ENCODE data around the gene SCYGR1.

GRCh38 chr2:227428731-227429285, 41.1 kb upstream of the SCYGR1 start:
- TF ChIP-seq CTCF (IDR thresholded peaks at IDR 0.05 in 4 of 5, conservative IDR thresholded peaks at IDR 0.05 in 1 of 5) = no peak
- no peak for TF ChIP-seq POLR2A (IDR thresholded peaks at IDR 0.05)
